ENCODE results near the gene PHLDB2.

GRCh38 chr3:111929484-111929883 is 70.4 kb downstream of the PHLDB2 start:
- TF ChIP-seq CTCF (IDR thresholded peaks at IDR 0.05) = no peak
- TF ChIP-seq POLR2A (IDR thresholded peaks at IDR 0.05) = no peak
